ENCODE results near the gene DACH1. TPM values are rescaled to one million over a fixed set of nuclear protein-coding genes. Genes with fewer than 3 reads are reported as not detected.
A peak's percentile ranks its signal among the peaks of the same experiment; 100 is the strongest.

DACH1 gene
- total RNA-seq, 1 donor = 0.09 TPM

DNA sequence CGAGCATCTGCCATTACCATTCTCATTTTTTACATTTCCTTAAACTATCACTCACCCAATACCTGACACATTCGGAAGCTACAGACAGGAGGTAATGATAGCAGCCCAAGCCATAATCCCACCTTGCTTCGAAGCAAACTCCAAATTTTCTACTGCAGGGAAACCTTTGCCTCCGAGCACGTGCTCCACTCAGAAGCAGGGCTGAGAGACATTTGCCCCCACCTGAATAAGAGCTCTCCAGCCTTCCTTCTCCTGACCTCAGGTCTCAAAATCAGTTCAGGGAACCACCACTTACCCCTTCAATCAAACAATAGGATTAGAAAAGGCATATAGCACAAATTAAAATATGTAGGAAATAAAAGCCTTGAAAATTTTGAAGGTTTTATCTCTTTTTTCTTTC, 2.3 kb upstream of the DACH1 start:
- DNase-seq (ENCODE audit: low read depth) = no peak
- TF ChIP-seq, protein P1, sequence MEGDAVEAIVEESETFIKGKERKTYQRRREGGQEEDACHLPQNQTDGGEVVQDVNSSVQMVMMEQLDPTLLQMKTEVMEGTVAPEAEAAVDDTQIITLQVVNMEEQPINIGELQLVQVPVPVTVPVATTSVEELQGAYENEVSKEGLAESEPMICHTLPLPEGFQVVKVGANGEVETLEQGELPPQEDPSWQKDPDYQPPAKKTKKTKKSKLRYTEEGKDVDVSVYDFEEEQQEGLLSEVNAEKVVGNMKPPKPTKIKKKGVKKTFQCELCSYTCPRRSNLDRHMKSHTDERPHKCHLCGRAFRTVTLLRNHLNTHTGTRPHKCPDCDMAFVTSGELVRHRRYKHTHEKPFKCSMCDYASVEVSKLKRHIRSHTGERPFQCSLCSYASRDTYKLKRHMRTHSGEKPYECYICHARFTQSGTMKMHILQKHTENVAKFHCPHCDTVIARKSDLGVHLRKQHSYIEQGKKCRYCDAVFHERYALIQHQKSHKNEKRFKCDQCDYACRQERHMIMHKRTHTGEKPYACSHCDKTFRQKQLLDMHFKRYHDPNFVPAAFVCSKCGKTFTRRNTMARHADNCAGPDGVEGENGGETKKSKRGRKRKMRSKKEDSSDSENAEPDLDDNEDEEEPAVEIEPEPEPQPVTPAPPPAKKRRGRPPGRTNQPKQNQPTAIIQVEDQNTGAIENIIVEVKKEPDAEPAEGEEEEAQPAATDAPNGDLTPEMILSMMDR (IDR thresholded peaks at IDR 0.05; ENCODE audit: insufficient read depth, low read length) = no peak
- H3K4me3 ChIP-seq (ENCODE audit: low read depth, low read length) = no peak overlapping the region

DNA sequence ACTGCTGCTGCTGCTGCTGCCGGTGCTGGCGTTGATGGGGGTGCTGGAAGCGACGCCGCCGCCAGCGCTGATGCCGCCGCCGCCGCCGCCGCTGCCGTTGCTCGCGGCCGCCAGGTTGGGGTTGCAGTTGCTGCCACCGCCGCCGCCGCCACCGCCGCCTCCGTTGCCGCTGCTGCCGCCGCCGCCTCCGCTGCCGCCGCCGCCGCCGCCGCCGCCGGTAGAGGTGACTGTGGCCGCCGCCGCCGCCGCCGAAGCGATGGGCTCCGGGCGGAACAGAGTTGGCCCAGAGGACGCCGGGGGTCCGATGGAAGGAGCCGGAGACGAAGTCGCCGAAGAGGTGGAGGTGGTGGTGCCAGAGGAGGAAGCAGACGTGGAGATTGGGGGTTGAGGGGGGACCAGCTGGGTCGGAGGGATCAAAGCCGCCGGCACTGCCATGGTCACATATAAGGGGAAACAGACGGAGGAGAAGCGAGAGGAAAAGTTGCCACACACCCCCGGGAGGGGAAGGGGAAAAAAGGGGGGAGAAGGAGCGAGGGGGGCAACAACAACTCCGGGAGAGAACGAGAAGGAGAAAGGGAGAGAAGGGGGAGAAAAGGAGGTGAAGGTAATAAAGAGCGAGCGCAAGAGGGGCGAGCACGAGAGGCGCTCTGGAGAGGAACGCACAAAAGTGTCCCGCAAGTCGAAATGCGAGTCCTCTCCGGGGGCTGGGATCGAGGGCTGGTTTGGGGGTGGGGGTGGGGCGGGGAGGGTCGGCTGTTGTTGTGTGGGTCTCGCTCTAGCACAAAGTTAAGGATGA, 471 bp downstream of the DACH1 start:
- no peak for DNase-seq (ENCODE audit: low read depth)
- TF ChIP-seq, protein P1 (IDR thresholded peaks at IDR 0.05; ENCODE audit: insufficient read depth, low read length) = no peak
- peak overlapping the region; percentile 53 for H3K4me3 ChIP-seq (ENCODE audit: low read depth, low read length)

DNA sequence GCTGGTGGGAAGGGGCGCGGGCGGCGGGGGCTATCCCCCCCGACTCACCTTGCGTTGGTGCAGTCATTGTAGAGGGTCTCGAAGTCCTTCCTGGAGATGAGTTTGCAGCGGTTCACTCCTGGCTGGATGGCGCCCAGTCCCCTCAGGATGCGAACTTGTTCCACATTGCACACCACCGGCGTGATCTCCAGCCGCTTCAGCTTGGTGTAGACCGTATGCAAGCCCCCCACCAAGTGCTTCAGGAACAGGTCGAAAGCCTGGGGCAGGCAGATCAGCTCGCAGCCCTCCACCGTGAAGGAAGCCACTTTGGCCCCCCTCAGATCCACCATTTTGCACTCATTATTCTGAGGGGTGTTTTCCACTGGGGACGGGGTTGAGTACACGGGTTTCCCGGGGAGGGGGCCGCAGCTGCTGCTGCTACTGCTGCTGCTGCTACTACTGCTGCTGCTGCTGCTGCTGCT, 1.1 kb downstream of the DACH1 start:
- DNase-seq (ENCODE audit: low read depth) = no peak
- H3K4me3 ChIP-seq (ENCODE audit: low read depth, low read length) = no peak overlapping the region
- TF ChIP-seq, protein P1 (IDR thresholded peaks at IDR 0.05; ENCODE audit: insufficient read depth, low read length) = no peak

DNA sequence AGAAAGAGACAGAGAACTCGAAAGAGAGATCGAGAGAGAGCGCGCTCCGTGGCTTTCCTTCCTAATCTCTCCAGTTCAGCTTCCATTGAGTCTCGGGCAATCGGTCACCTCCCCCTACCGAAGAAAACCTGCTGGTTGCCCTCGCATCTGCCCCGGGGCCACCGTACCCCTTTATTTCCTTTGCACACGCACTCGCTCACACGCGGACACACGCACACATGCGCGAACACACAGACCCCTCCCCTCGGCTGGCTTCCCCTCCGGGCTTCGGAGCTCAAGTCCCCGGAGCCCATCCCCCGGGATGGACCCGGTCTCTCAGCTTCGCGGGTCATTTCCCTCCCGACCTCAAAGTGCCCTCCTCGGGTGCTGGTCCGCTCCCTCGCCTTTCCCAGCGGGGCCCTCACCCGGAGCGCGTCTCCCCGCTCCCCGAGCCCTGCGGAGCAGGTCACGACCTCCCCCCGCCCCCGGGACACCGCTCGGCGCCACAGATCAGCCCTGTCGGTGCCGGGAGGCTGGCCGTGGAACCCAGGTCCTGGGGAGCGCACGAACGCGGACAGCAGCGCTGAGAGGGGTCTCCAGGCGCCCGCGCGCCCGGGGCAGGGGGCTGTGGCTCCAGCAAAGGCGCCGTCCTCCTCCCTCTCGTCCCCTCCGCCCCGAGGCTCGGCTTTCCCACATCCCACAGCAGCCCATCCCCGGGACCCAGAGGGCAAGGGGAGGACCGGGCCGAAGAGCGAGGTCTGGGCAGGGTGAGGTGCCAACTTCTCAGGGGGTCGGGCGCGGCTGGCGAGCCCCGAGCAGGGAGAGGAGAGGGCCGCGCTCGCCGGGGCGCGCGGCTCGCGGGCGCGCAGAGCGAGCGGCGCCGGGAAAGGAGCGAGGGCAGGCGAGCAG, 1.8 kb downstream of the DACH1 start:
- DNase-seq (ENCODE audit: low read depth) = no peak
- TF ChIP-seq, protein P1 (IDR thresholded peaks at IDR 0.05; ENCODE audit: insufficient read depth, low read length) = no peak
- no peak overlapping the region for H3K4me3 ChIP-seq (ENCODE audit: low read depth, low read length)

DNA sequence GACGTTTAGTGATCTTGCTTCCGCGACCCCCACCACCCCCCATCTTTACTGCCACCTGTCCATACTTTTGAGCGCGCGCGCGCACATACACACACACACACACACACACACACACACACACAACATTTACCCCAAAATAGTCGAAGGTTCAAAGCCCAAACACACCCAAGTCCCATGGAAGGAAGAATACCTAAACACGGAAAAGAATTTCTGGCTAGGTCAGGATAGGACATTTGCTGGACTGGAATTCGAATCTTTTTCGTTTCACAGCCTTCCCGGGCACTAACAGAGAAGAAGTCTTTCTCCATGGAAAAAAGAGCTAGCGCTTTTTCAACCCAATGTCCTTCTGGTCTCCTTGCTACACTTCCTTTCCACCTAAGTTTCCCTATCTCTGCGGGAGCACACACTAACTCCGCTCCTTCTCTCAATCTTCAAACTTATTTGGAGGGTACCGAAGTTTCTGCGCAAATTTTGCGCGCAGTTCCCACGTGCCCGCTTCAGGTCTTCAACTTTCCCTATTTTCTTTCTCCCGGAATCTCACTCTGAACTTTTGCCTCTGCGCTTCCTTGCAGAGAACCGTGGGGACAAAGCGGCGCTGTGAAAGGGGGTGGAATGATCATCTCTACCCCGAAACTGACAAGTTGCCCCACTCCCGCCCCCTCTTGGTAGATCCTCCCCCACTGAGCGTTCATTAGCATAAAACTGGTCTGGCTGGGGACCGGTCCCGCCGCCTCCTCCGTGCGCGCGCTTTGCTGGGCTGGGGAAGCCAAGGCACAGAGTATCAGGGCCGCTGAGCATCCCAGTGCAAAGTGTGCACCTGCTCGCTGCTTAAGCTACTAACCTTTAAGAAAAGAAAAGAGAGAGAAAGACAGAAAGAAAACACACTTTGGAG, 2.7 kb downstream of the DACH1 start:
- TF ChIP-seq, protein P1 (IDR thresholded peaks at IDR 0.05; ENCODE audit: insufficient read depth, low read length) = no peak
- no peak overlapping the region for H3K4me3 ChIP-seq (ENCODE audit: low read depth, low read length)
- DNase-seq (ENCODE audit: low read depth) = no peak

DNA sequence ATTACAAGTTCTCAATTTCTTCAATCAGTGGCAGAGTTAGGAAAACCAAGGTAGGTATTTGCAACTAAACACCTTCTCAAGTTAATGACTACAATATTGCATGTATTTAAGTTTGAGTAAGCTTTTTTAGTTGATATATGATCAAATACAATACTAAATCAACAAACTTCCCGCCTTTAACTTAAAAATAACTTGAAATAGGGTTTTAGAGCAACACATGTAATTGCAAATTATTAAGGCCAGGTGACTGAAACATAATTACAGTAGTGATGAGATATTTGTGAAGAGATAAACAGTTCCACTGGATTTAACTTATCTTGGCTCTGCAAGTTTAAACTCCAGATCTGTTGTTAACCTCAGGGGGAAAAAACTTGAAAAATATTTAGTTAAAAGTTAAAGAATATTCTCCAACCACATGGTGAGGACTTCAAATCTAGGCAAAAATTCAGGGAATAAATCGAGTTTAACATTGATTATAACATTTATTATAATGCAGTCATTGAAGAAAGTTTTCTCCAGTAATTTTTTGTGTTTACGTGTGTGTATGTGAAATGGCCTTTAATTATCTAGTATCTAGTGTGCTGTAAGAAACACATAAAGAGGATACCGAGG, 3.6 kb downstream of the DACH1 start:
- TF ChIP-seq, protein P1 (IDR thresholded peaks at IDR 0.05; ENCODE audit: insufficient read depth, low read length) = no peak
- DNase-seq (ENCODE audit: low read depth) = no peak
- H3K4me3 ChIP-seq (ENCODE audit: low read depth, low read length) = no peak overlapping the region
